ENCODE measurements around the gene COMMD1. TPM values are rescaled to one million over a fixed set of nuclear protein-coding genes. Genes with fewer than 3 reads are reported as not detected.

The COMMD1 gene
- total RNA-seq, 1 experiment from 2014 or later = 24.7 TPM

- Mint-ChIP-seq H3K9me3 (no peaks in the 10 kb centered on the region), H3K4me1 (peaks cover 4% of the 10 kb centered on the region; the same call in 1 of the 2 replicates), H3K27me3 (ENCODE audit: low read depth) (no peaks in the 10 kb centered on the region), H3K36me3 (no peaks in the 10 kb centered on the region), H3K27ac (no peak overlapping the region), H3K4me3 (no peak overlapping the region)
- no peak for ATAC-seq
- ChIA-PET POLR2A (no interaction called here), CTCF (no interaction called here)
- no peak for DNase-seq (ENCODE audit: low spot score)
- no peak for TF ChIP-seq ZNF671 (CRISPR knock-in tag; IDR thresholded peaks at IDR 0.05)
- TF ChIP-seq, protein P1, sequence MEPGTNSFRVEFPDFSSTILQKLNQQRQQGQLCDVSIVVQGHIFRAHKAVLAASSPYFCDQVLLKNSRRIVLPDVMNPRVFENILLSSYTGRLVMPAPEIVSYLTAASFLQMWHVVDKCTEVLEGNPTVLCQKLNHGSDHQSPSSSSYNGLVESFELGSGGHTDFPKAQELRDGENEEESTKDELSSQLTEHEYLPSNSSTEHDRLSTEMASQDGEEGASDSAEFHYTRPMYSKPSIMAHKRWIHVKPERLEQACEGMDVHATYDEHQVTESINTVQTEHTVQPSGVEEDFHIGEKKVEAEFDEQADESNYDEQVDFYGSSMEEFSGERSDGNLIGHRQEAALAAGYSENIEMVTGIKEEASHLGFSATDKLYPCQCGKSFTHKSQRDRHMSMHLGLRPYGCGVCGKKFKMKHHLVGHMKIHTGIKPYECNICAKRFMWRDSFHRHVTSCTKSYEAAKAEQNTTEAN (CRISPR knock-in tag; IDR thresholded peaks at IDR 0.05) = no peak
- TF ChIP-seq, protein P2, sequence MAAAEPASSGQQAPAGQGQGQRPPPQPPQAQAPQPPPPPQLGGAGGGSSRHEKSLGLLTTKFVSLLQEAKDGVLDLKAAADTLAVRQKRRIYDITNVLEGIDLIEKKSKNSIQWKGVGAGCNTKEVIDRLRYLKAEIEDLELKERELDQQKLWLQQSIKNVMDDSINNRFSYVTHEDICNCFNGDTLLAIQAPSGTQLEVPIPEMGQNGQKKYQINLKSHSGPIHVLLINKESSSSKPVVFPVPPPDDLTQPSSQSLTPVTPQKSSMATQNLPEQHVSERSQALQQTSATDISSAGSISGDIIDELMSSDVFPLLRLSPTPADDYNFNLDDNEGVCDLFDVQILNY (CRISPR knock-in tag; IDR thresholded peaks at IDR 0.05) = no peak
- no peak for TF ChIP-seq AFF4 (CRISPR knock-in tag; IDR thresholded peaks at IDR 0.05; ENCODE audit: borderline replicate concordance)
- TF ChIP-seq, protein P3, sequence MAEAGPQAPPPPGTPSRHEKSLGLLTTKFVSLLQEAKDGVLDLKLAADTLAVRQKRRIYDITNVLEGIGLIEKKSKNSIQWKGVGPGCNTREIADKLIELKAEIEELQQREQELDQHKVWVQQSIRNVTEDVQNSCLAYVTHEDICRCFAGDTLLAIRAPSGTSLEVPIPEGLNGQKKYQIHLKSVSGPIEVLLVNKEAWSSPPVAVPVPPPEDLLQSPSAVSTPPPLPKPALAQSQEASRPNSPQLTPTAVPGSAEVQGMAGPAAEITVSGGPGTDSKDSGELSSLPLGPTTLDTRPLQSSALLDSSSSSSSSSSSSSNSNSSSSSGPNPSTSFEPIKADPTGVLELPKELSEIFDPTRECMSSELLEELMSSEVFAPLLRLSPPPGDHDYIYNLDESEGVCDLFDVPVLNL (CRISPR knock-in tag; IDR thresholded peaks at IDR 0.05; ENCODE audit: borderline replicate concordance, low read depth) = no peak
- TF ChIP-seq FOXK1 (CRISPR knock-in tag; IDR thresholded peaks at IDR 0.05) = no peak
- no peak for TF ChIP-seq SMAD3 (CRISPR knock-in tag; IDR thresholded peaks at IDR 0.05; ENCODE audit: borderline replicate concordance)
- TF ChIP-seq PRRX2 (CRISPR knock-in tag; IDR thresholded peaks at IDR 0.05) = no peak
- TF ChIP-seq ZNF317 (CRISPR knock-in tag; IDR thresholded peaks at IDR 0.05; ENCODE audit: borderline replicate concordance, low read depth) = no peak
- TF ChIP-seq, protein P4, sequence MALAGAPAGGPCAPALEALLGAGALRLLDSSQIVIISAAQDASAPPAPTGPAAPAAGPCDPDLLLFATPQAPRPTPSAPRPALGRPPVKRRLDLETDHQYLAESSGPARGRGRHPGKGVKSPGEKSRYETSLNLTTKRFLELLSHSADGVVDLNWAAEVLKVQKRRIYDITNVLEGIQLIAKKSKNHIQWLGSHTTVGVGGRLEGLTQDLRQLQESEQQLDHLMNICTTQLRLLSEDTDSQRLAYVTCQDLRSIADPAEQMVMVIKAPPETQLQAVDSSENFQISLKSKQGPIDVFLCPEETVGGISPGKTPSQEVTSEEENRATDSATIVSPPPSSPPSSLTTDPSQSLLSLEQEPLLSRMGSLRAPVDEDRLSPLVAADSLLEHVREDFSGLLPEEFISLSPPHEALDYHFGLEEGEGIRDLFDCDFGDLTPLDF (CRISPR knock-in tag; IDR thresholded peaks at IDR 0.05) = no peak
- TF ChIP-seq NFATC4 (CRISPR knock-in tag; IDR thresholded peaks at IDR 0.05) = no peak
- no peak for TF ChIP-seq MLX (CRISPR knock-in tag; IDR thresholded peaks at IDR 0.05)
- TF ChIP-seq HMGA2 (CRISPR knock-in tag; IDR thresholded peaks at IDR 0.05) = no peak
- TF ChIP-seq, protein P5, sequence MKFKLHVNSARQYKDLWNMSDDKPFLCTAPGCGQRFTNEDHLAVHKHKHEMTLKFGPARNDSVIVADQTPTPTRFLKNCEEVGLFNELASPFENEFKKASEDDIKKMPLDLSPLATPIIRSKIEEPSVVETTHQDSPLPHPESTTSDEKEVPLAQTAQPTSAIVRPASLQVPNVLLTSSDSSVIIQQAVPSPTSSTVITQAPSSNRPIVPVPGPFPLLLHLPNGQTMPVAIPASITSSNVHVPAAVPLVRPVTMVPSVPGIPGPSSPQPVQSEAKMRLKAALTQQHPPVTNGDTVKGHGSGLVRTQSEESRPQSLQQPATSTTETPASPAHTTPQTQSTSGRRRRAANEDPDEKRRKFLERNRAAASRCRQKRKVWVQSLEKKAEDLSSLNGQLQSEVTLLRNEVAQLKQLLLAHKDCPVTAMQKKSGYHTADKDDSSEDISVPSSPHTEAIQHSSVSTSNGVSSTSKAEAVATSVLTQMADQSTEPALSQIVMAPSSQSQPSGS (CRISPR knock-in tag; IDR thresholded peaks at IDR 0.05; ENCODE audit: borderline replicate concordance, low read depth) = no peak
Observed at GRCh38 chr2:61909116-61909515, 3.6 kb downstream of the COMMD1 start.

- Mint-ChIP-seq H3K4me1 (peaks cover 2% of the 10 kb centered on the region; the same call in 1 of the 2 replicates), H3K36me3 (no peaks in the 10 kb centered on the region), H3K27ac (no peak overlapping the region), H3K4me3 (no peak overlapping the region), H3K27me3 (ENCODE audit: low read depth) (no peaks in the 10 kb centered on the region), H3K9me3 (no peaks in the 10 kb centered on the region)
- ATAC-seq = no peak
- POLR2A ChIA-PET = no interaction called here
- CTCF ChIA-PET = interaction anchor here (0.9 kb wide), 1 partner anchor 8 kb away, joined by 3 read pairs; no protein-coding TSS in a partner anchor
- no peak for DNase-seq (ENCODE audit: low spot score)
- TF ChIP-seq FOXP4 (CRISPR knock-in tag; IDR thresholded peaks at IDR 0.05) (no peak), FOXJ3 (CRISPR knock-in tag; IDR thresholded peaks at IDR 0.05; ENCODE audit: borderline replicate concordance) (no peak), ZNF317 (CRISPR knock-in tag; IDR thresholded peaks at IDR 0.05; ENCODE audit: borderline replicate concordance, low read depth) (no peak), ZNF121 (CRISPR knock-in tag; IDR thresholded peaks at IDR 0.05) (no peak), NR3C1 (CRISPR knock-in tag; conservative IDR thresholded peaks at IDR 0.05; ENCODE audit: low read depth) (no peak), CBFB (CRISPR knock-in tag; IDR thresholded peaks at IDR 0.05; ENCODE audit: low read depth) (no peak), ZNF219 (CRISPR knock-in tag; IDR thresholded peaks at IDR 0.05; ENCODE audit: borderline replicate concordance) (no peak), ESRRA (CRISPR knock-in tag; IDR thresholded peaks at IDR 0.05; ENCODE audit: borderline replicate concordance) (no peak), ATF1 (CRISPR knock-in tag; IDR thresholded peaks at IDR 0.05) (no peak), ZNF263 (CRISPR knock-in tag; IDR thresholded peaks at IDR 0.05; ENCODE audit: low read depth) (no peak)
Observed at GRCh38 chr2:61910603-61911002, 5.1 kb downstream of the COMMD1 start.

Data from WTC11 (cell line).